H7 (cell line): Measurements from ENCODE around the gene KSR1. TPM values are rescaled to one million over a fixed set of nuclear protein-coding genes. Genes with fewer than 3 reads are reported as not detected.

Experiments used
- DNase-seq: peaks from one replicate; pipeline ENCODE4 v3.0.0; 2012
- H3K27me3 ChIP-seq: 2 replicates; pipeline ENCODE4 v1.6.0; 2011; ENCODE audit warnings: mild to moderate bottlenecking, low read length; ENCODE audit not compliant: control insufficient read depth, insufficient read depth
- H3K36me3 ChIP-seq: replicated peaks from 2 replicates; pipeline ENCODE4 v1.5.1; 2011; ENCODE audit warnings: low read length; ENCODE audit not compliant: control insufficient read depth, insufficient read depth
- H3K4me3 ChIP-seq: 2 replicates; pipeline ENCODE4 v1.5.1; 2011; ENCODE audit warnings: low read depth, mild to moderate bottlenecking, control low read depth, low read length, moderate library complexity; ENCODE audit not compliant: insufficient read depth
- total RNA-seq: library from RNA; depleted of rRNA; stranded (reverse); fragments of >200 nt; shearing (Covaris generic); gene quantifications from 2 replicates; pipeline ENCODE4 v1.2.3, GENCODE V29; 2014

Gene KSR1
- total RNA-seq, 1 experiment from 2014 or later, result 31.2 TPM

GRCh38 chr17:27478901-27479538 lies 22.8 kb downstream of the KSR1 start:
- Histone ChIP-seq H3K36me3 (no peaks in the 10 kb centered on the region), H3K4me3 (no peak overlapping the region), H3K27me3 (no peaks in the 10 kb centered on the region)
- DNase-seq, result no peak

GRCh38 chr17:27479838-27480237 lies 23.6 kb downstream of the KSR1 start:
- no peak overlapping the region for H3K4me3 ChIP-seq
- H3K36me3 ChIP-seq, result no peaks in the 10 kb centered on the region
- DNase-seq, result no peak
- H3K27me3 ChIP-seq, result no peaks in the 10 kb centered on the region

- no peak for DNase-seq
- Histone ChIP-seq H3K4me3 (no peak overlapping the region), H3K36me3 (no peaks in the 10 kb centered on the region), H3K27me3 (no peaks in the 10 kb centered on the region)
Measured at GRCh38 chr17:27480699-27481098, 24.5 kb downstream of the KSR1 start.

- no peaks in the 10 kb centered on the region; the same call in 1 of the 2 replicates for H3K36me3 ChIP-seq
- no peak overlapping the region for H3K4me3 ChIP-seq
- H3K27me3 ChIP-seq, result no peaks in the 10 kb centered on the region
- DNase-seq, result no peak
Measured at GRCh38 chr17:27481327-27481726, 25.1 kb downstream of the KSR1 start.

GRCh38 chr17:27485125-27485524 lies 28.9 kb downstream of the KSR1 start:
- DNase-seq, result no peak
- Histone ChIP-seq H3K36me3 (no peaks in the 10 kb centered on the region; the same call in 1 of the 2 replicates), H3K27me3 (no peaks in the 10 kb centered on the region), H3K4me3 (no peak overlapping the region)

GRCh38 chr17:27485716-27486495 lies 29.7 kb downstream of the KSR1 start:
- DNase-seq, result no peak
- Histone ChIP-seq H3K27me3 (no peaks in the 10 kb centered on the region), H3K36me3 (no peaks in the 10 kb centered on the region; the same call in 1 of the 2 replicates), H3K4me3 (no peak overlapping the region)

- DNase-seq, result no peak
- no peaks in the 10 kb centered on the region; the same call in 1 of the 2 replicates for H3K36me3 ChIP-seq
- no peak overlapping the region for H3K4me3 ChIP-seq
- H3K27me3 ChIP-seq, result no peaks in the 10 kb centered on the region
Measured at GRCh38 chr17:27486741-27487140, 30.5 kb downstream of the KSR1 start.

- no peak for DNase-seq
- Histone ChIP-seq H3K27me3 (no peaks in the 10 kb centered on the region), H3K4me3 (no peak overlapping the region), H3K36me3 (no peaks in the 10 kb centered on the region; the same call in 1 of the 2 replicates)
Measured at GRCh38 chr17:27488231-27488630, 32.0 kb downstream of the KSR1 start.

GRCh38 chr17:27489045-27489715 lies 32.9 kb downstream of the KSR1 start:
- DNase-seq, result no peak
- Histone ChIP-seq H3K36me3 (no peaks in the 10 kb centered on the region; the same call in 1 of the 2 replicates), H3K27me3 (no peaks in the 10 kb centered on the region), H3K4me3 (no peak overlapping the region)

- H3K4me3 ChIP-seq, result no peak overlapping the region
- no peaks in the 10 kb centered on the region; the same call in 1 of the 2 replicates for H3K36me3 ChIP-seq
- H3K27me3 ChIP-seq, result no peaks in the 10 kb centered on the region
- no peak for DNase-seq
Measured at GRCh38 chr17:27490391-27490790, 34.1 kb downstream of the KSR1 start.

GRCh38 chr17:27491713-27492190 lies 35.5 kb downstream of the KSR1 start:
- H3K27me3 ChIP-seq, result no peaks in the 10 kb centered on the region
- H3K4me3 ChIP-seq, result no peak overlapping the region
- no peak for DNase-seq
- no peaks in the 10 kb centered on the region; the same call in 1 of the 2 replicates for H3K36me3 ChIP-seq

GRCh38 chr17:27492470-27492869 lies 36.2 kb downstream of the KSR1 start:
- DNase-seq, result no peak

GRCh38 chr17:27493088-27493487 lies 36.8 kb downstream of the KSR1 start:
- Histone ChIP-seq H3K4me3 (no peak overlapping the region), H3K36me3 (no peaks in the 10 kb centered on the region), H3K27me3 (no peaks in the 10 kb centered on the region)
- DNase-seq, result no peak

More at GRCh38 chr17:27492470-27492869, 36.2 kb downstream of the KSR1 start:
- Histone ChIP-seq H3K27me3 (no peaks in the 10 kb centered on the region), H3K4me3 (no peak overlapping the region), H3K36me3 (no peaks in the 10 kb centered on the region; the same call in 1 of the 2 replicates)

GRCh38 chr17:27494192-27495091 lies 38.2 kb downstream of the KSR1 start:
- Histone ChIP-seq H3K4me3 (no peak overlapping the region), H3K36me3 (no peaks in the 10 kb centered on the region), H3K27me3 (no peaks in the 10 kb centered on the region)
- peak; percentile 69 for DNase-seq
